ENCODE data around the gene UNC5C.

UNC5C gene

DNA sequence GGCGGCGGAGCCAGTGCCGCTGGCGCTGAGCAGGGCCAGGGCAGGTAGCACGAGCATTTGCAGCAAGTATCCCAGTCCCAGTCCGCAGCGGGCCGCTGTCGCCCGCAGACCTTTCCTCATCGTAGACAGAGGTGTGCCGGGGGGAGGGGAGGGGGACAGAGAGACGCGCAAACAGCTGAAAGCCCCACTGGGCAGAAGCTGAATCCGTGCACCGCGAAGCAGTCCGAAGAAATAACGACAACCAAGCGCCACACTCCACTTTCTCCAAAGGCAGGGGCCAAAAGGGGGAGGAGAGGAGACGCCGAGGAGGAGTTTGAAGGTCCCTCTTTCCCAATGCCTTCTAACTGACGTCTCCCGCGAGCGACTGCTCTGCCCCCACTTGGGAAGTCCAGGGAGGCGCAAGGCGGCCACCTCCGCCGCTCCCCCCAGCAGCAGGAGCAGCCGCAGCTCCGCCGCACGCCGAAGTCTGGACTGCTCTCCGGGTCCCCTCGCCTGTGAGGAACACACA is at the start of gene UNC5C:
Gene UNC5C (minus strand): TSS at position 236 of the 508 bp plus-strand sequence.
- no peak for TF ChIP-seq FOXK2 (IDR thresholded peaks at IDR 0.05)
- CTCF ChIA-PET, result interaction anchor here (0.9 kb wide), 1 partner anchor 12 kb away, joined by 3 read pairs; no protein-coding TSS in a partner anchor

DNA sequence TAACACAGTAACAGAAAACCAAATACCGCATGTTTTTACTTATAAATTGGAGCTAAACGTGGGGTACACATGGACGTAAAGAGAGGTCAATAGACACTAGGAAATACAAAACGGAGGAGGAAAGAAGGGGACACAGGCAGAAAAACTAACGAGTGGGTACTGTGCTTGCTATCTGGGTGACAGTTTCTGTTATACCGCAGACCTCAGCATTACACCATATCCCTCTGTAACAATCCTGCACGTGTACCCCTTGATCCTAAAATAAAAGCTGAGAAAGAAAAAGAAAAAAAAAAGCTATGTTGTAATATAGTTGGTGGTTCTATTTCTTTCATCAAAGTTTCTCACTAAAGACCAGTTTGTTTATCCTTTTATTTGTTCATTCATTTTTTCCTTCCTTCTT is 47.9 kb upstream of the UNC5C start:
- ChIA-PET CTCF (no interaction called here), POLR2A (no interaction called here)
- no peak for TF ChIP-seq BHLHE40 (IDR thresholded peaks at IDR 0.05; ENCODE audit: borderline replicate concordance)
- no peak for TF ChIP-seq ELF4 (IDR thresholded peaks at IDR 0.05)
- TF ChIP-seq SUZ12 (IDR thresholded peaks at IDR 0.05), result no peak
- TF ChIP-seq CTBP1 (IDR thresholded peaks at IDR 0.05; ENCODE audit: borderline replicate concordance), result no peak
- TF ChIP-seq HDGF (IDR thresholded peaks at IDR 0.05; ENCODE audit: borderline replicate concordance), result no peak
- TF ChIP-seq FOXK2 (IDR thresholded peaks at IDR 0.05), result no peak
- TF ChIP-seq FOXA1 (IDR thresholded peaks at IDR 0.05), result no peak
- no peak for TF ChIP-seq FOXM1 (IDR thresholded peaks at IDR 0.05; ENCODE audit: borderline replicate concordance)
- no peak for TF ChIP-seq ZNF384 (IDR thresholded peaks at IDR 0.05)
- TF ChIP-seq LEF1 (IDR thresholded peaks at IDR 0.05; ENCODE audit: borderline replicate concordance), result no peak
- TF ChIP-seq SP1 (IDR thresholded peaks at IDR 0.05), result no peak
- TF ChIP-seq ARNT (IDR thresholded peaks at IDR 0.05), result no peak
- TF ChIP-seq, protein P1, sequence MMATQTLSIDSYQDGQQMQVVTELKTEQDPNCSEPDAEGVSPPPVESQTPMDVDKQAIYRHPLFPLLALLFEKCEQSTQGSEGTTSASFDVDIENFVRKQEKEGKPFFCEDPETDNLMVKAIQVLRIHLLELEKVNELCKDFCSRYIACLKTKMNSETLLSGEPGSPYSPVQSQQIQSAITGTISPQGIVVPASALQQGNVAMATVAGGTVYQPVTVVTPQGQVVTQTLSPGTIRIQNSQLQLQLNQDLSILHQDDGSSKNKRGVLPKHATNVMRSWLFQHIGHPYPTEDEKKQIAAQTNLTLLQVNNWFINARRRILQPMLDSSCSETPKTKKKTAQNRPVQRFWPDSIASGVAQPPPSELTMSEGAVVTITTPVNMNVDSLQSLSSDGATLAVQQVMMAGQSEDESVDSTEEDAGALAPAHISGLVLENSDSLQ (IDR thresholded peaks at IDR 0.05), result no peak
- no peak for TF ChIP-seq L3MBTL2 (conservative IDR thresholded peaks at IDR 0.05)
- no peak for DNase-seq (ENCODE audit: extremely low spot score)

More for the DNA sequence above, at the start of gene UNC5C:
- POLR2A ChIA-PET, result interaction anchor here (1.0 to 2.5 kb wide), 6 partner anchors 9 to 371 kb away, joined by 3 to 15 read pairs (median 4); no protein-coding TSS in a partner anchor
- peak; percentile 65 for DNase-seq (ENCODE audit: extremely low spot score)

DNA sequence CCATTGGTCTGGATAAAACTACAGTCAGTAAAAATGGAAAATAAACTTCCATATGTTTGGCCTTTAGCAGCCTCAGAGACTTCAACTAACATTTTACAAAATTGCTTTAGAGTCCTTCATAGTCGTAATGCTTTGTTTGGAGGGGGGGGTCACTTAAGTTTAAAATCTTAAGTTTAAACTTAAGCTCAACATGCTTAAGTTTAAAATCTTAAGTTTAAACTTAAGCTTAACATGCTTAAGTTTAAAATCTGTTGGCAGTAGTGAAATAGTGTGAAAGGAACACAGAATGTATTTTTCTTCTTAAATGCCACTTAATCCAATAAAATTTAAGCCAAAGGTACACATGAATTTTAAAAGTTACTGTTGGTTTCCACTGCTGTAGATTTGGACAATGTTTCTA is 45.9 kb upstream of the UNC5C start:
- no peak for TF ChIP-seq TARDBP (IDR thresholded peaks at IDR 0.05)
- no peak for TF ChIP-seq NFRKB (IDR thresholded peaks at IDR 0.05)
- no peak for TF ChIP-seq ELF4 (IDR thresholded peaks at IDR 0.05)
- no peak for TF ChIP-seq SP1 (IDR thresholded peaks at IDR 0.05)
- TF ChIP-seq CTBP1 (IDR thresholded peaks at IDR 0.05; ENCODE audit: borderline replicate concordance), result no peak
- TF ChIP-seq SUZ12 (IDR thresholded peaks at IDR 0.05), result no peak
- no peak for TF ChIP-seq L3MBTL2 (conservative IDR thresholded peaks at IDR 0.05)
- TF ChIP-seq BHLHE40 (IDR thresholded peaks at IDR 0.05; ENCODE audit: borderline replicate concordance), result no peak
- no peak for TF ChIP-seq ARNT (IDR thresholded peaks at IDR 0.05)
- TF ChIP-seq ZNF384 (IDR thresholded peaks at IDR 0.05), result no peak
- no peak for TF ChIP-seq FOXK2 (IDR thresholded peaks at IDR 0.05)
- TF ChIP-seq FOXM1 (IDR thresholded peaks at IDR 0.05; ENCODE audit: borderline replicate concordance), result no peak
- TF ChIP-seq, protein P1 (IDR thresholded peaks at IDR 0.05), result no peak
- no peak for TF ChIP-seq FOXA1 (IDR thresholded peaks at IDR 0.05)
- POLR2A ChIA-PET, result no interaction called here
- CTCF ChIA-PET, result interaction anchor here (0.7 kb wide), 1 partner anchor 42 kb away, joined by 3 read pairs; no protein-coding TSS in a partner anchor

DNA sequence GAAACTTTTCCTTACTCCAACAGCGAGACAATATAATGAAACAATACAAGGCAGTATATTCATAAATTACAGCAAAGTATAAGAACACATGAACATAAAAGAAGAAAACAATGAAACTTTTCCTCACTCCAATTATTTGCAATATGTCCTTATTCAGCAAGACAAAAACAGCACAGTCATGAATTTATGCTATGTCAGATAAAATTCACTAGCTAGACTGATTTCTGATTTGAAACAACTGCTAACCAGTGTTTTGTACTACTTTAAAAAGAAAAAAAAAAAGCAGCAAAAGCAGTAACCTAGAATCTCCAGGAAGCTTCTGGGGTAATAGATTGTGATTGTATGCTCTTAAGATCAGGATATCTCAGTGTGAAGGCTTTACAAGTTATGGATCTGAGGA is 45.2 kb upstream of the UNC5C start:
- DNase-seq (ENCODE audit: extremely low spot score), result no peak
- TF ChIP-seq SP1 (IDR thresholded peaks at IDR 0.05), result no peak
- TF ChIP-seq LEF1 (IDR thresholded peaks at IDR 0.05; ENCODE audit: borderline replicate concordance), result no peak
- no peak for TF ChIP-seq L3MBTL2 (conservative IDR thresholded peaks at IDR 0.05)
- TF ChIP-seq TARDBP (IDR thresholded peaks at IDR 0.05), result no peak
- TF ChIP-seq HDGF (IDR thresholded peaks at IDR 0.05; ENCODE audit: borderline replicate concordance), result no peak
- TF ChIP-seq ZNF384 (IDR thresholded peaks at IDR 0.05), result no peak
- TF ChIP-seq SUZ12 (IDR thresholded peaks at IDR 0.05), result no peak
- TF ChIP-seq, protein P1 (IDR thresholded peaks at IDR 0.05), result no peak
- TF ChIP-seq ARNT (IDR thresholded peaks at IDR 0.05), result no peak
- TF ChIP-seq CTBP1 (IDR thresholded peaks at IDR 0.05; ENCODE audit: borderline replicate concordance), result no peak
- TF ChIP-seq FOXA1 (IDR thresholded peaks at IDR 0.05), result no peak
- TF ChIP-seq FOXM1 (IDR thresholded peaks at IDR 0.05; ENCODE audit: borderline replicate concordance), result no peak
- no peak for TF ChIP-seq FOXK2 (IDR thresholded peaks at IDR 0.05)
- TF ChIP-seq NFRKB (IDR thresholded peaks at IDR 0.05), result no peak
- no peak for TF ChIP-seq BHLHE40 (IDR thresholded peaks at IDR 0.05; ENCODE audit: borderline replicate concordance)
- no peak for TF ChIP-seq ELF4 (IDR thresholded peaks at IDR 0.05)
- POLR2A ChIA-PET, result no interaction called here
- CTCF ChIA-PET, result interaction anchor here (0.7 kb wide), 1 partner anchor 43 kb away, joined by 3 read pairs; no protein-coding TSS in a partner anchor

More for the DNA sequence above, 45.9 kb upstream of the UNC5C start:
- DNase-seq (ENCODE audit: extremely low spot score), result no peak

DNA sequence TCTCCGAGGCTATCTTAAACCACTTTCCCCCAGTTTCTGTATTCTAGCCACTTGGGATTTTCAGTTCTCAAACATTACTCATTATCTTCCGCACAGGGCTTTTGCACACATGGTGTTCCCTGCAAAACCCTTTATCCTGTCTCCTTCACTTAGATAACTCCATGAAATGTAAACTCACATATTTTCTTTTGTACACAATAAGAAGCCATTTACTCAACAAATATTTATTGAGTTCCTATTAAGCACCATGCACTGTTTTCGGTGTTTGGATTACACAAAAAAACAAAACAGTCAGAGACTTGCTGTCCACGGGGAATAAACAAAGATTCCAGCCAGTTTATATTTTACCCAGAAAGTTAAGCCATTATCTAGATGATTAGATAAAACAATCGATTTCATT is 42.5 kb upstream of the UNC5C start:
- DNase-seq (ENCODE audit: extremely low spot score), result no peak
- TF ChIP-seq SP1 (IDR thresholded peaks at IDR 0.05) (no peak), TARDBP (IDR thresholded peaks at IDR 0.05) (no peak), FOXM1 (IDR thresholded peaks at IDR 0.05; ENCODE audit: borderline replicate concordance) (no peak), BHLHE40 (IDR thresholded peaks at IDR 0.05; ENCODE audit: borderline replicate concordance) (no peak), ARNT (IDR thresholded peaks at IDR 0.05) (no peak), CTBP1 (IDR thresholded peaks at IDR 0.05; ENCODE audit: borderline replicate concordance) (no peak), ELF4 (IDR thresholded peaks at IDR 0.05) (no peak), ZNF384 (IDR thresholded peaks at IDR 0.05) (no peak), HDGF (IDR thresholded peaks at IDR 0.05; ENCODE audit: borderline replicate concordance) (no peak), SUZ12 (IDR thresholded peaks at IDR 0.05) (no peak), FOXA1 (IDR thresholded peaks at IDR 0.05) (no peak), L3MBTL2 (conservative IDR thresholded peaks at IDR 0.05) (no peak), FOXK2 (IDR thresholded peaks at IDR 0.05) (no peak), LEF1 (IDR thresholded peaks at IDR 0.05; ENCODE audit: borderline replicate concordance) (no peak), NFRKB (IDR thresholded peaks at IDR 0.05) (no peak)
- TF ChIP-seq, protein P1 (IDR thresholded peaks at IDR 0.05), result no peak
- ChIA-PET CTCF (no interaction called here), POLR2A (no interaction called here)

All from HEK293T (cell line).